ENCODE results near the gene RGS12.

GRCh38 chr4:3303923-3304710 is 11.3 kb downstream of the RGS12 start:
- no peak for TF ChIP-seq CTCF (IDR thresholded peaks at IDR 0.05)
- no peak for TF ChIP-seq ZFX (IDR thresholded peaks at IDR 0.05; ENCODE audit: borderline replicate concordance)
